H7 (cell line): ENCODE measurements around the gene SKI. TPM values are rescaled to one million over a fixed set of nuclear protein-coding genes. Genes with fewer than 3 reads are reported as not detected.

ENCODE experiments used
- DNase-seq: peaks from one replicate; pipeline ENCODE4 v3.0.0; 2012
- H3K27me3 ChIP-seq: 2 replicates; pipeline ENCODE4 v1.6.0; 2011; ENCODE audit warnings: mild to moderate bottlenecking, low read length; ENCODE audit not compliant: control insufficient read depth, insufficient read depth
- H3K36me3 ChIP-seq: replicated peaks from 2 replicates; pipeline ENCODE4 v1.5.1; 2011; ENCODE audit warnings: low read length; ENCODE audit not compliant: control insufficient read depth, insufficient read depth
- H3K4me3 ChIP-seq: 2 replicates; pipeline ENCODE4 v1.5.1; 2011; ENCODE audit warnings: low read depth, mild to moderate bottlenecking, control low read depth, low read length, moderate library complexity; ENCODE audit not compliant: insufficient read depth
- total RNA-seq: library from RNA; depleted of rRNA; stranded (reverse); fragments of >200 nt; shearing (Covaris generic); gene quantifications from 2 replicates; pipeline ENCODE4 v1.2.3, GENCODE V29; 2014

The SKI gene
- total RNA-seq, 1 experiment from 2014 or later, result 29.2 TPM

- Histone ChIP-seq H3K36me3 (no peaks in the 10 kb centered on the region; the same call in 1 of the 2 replicates), H3K27me3 (peaks cover 1% of the 10 kb centered on the region; the same call in 1 of the 2 replicates), H3K4me3 (peak overlapping the region; percentile 88)
- peak; percentile 100 for DNase-seq
These were observed 568 bp upstream of the SKI start for GRCh38 chr1:2227346-2228156.

GRCh38 chr1:2228694-2229036 is 546 bp downstream of the SKI start:
- Histone ChIP-seq H3K36me3 (no peaks in the 10 kb centered on the region; the same call in 1 of the 2 replicates), H3K4me3 (peak overlapping the region; percentile 85), H3K27me3 (peaks cover 1% of the 10 kb centered on the region; the same call in 1 of the 2 replicates)
- DNase-seq, result no peak

- Histone ChIP-seq H3K36me3 (no peaks in the 10 kb centered on the region; the same call in 1 of the 2 replicates), H3K4me3 (peak overlapping the region; percentile 85), H3K27me3 (peaks cover 1% of the 10 kb centered on the region; the same call in 1 of the 2 replicates)
- peak; percentile 82 for DNase-seq
These were observed 1.1 kb downstream of the SKI start for GRCh38 chr1:2229037-2229864.

- H3K27me3 ChIP-seq, result peaks cover 1% of the 10 kb centered on the region; the same call in 1 of the 2 replicates
- peak overlapping the region; percentile 85 for H3K4me3 ChIP-seq
- H3K36me3 ChIP-seq, result no peaks in the 10 kb centered on the region; the same call in 1 of the 2 replicates
- DNase-seq, result no peak
These were observed 2.0 kb downstream of the SKI start for GRCh38 chr1:2229911-2230731.

DNA sequence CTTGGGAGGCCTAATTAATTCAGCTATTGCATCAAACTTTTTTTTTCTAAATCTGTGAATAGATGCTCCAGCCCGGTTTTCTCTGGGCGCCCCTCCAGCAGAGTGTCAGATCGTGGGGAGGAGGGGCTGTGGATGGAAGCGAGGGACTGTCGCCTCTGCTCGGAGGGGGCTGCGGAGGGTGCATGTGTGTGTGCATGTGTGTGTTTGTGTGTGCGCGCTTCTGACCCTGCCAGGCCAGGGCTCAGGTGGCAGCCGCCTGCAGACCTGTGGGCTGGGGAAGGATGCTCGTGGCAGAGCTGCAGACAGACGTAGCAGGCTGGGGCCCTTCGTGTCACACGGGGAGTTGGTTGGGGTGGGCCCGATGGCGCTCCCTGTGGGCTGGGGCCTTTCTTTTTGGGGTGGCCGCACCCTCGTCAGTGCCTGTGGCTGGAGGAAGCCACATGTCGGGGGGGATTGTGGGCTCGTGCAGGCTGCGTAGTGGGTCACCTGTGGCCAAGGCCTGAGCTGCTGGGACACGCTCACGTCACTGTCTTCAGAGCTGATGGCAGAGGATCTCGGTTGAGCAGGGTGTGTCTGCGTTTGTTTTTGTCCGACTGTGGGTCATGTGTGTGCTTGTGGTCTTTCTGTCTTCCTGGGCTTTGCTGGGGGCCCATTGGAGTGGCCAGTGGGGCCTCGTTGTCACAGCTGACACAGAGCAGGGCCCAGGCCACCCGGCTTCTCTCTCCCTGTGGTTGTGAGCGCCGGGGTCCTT is 2.8 kb downstream of the SKI start:
- peaks cover 1% of the 10 kb centered on the region; the same call in 1 of the 2 replicates for H3K27me3 ChIP-seq
- peak overlapping the region; percentile 85 for H3K4me3 ChIP-seq
- H3K36me3 ChIP-seq, result no peaks in the 10 kb centered on the region; the same call in 1 of the 2 replicates
- DNase-seq, result no peak

- peak; percentile 95 for DNase-seq
- Histone ChIP-seq H3K36me3 (no peaks in the 10 kb centered on the region; the same call in 1 of the 2 replicates), H3K4me3 (peak overlapping the region; percentile 85; the same call in 1 of the 2 replicates), H3K27me3 (peaks cover 1% of the 10 kb centered on the region; the same call in 1 of the 2 replicates)
These were observed 3.6 kb downstream of the SKI start for GRCh38 chr1:2231532-2232254.

DNA sequence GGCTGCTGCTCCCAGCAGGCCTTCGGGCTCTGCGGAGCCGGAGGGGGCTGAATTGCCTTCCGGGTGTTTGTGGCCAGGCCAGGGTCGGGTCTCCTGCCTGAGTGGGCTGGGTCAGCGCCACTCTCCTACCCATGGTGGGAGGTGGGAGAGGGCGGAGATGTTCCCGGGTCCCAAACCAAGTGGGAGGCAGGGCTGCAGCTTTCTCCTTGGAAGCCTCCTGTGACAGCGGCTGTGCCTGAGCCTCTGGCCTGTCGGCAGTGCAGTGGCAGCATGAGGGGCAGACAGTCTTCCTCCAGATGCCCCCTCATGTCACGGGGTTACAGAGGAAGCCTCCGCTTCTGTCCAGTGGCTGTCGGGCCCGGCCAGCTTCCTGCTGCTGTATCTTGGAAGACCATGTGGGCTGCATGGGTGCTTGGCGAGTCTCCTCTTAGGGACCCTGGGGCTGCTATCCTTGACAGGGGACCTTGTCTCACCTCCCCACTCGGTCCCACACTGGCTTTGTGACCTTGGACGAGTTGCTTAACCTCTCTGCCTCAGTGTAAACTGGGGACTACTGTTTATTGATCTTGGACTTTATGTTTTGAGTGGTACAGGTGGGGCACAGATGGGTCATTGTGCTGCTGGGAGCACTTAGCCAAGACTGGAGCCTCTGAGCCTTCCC is 4.3 kb downstream of the SKI start:
- Histone ChIP-seq H3K4me3 (no peak overlapping the region), H3K27me3 (peaks cover 1% of the 10 kb centered on the region; the same call in 1 of the 2 replicates), H3K36me3 (no peaks in the 10 kb centered on the region; the same call in 1 of the 2 replicates)
- no peak for DNase-seq

GRCh38 chr1:2232916-2233438 is 4.9 kb downstream of the SKI start:
- Histone ChIP-seq H3K36me3 (no peaks in the 10 kb centered on the region; the same call in 1 of the 2 replicates), H3K4me3 (no peak overlapping the region), H3K27me3 (peaks cover 1% of the 10 kb centered on the region; the same call in 1 of the 2 replicates)
- DNase-seq, result no peak

- Histone ChIP-seq H3K27me3 (peaks cover 1% of the 10 kb centered on the region; the same call in 1 of the 2 replicates), H3K36me3 (no peaks in the 10 kb centered on the region; the same call in 1 of the 2 replicates), H3K4me3 (no peak overlapping the region)
- no peak for DNase-seq
These were observed 5.3 kb downstream of the SKI start for GRCh38 chr1:2233468-2233867.

DNA sequence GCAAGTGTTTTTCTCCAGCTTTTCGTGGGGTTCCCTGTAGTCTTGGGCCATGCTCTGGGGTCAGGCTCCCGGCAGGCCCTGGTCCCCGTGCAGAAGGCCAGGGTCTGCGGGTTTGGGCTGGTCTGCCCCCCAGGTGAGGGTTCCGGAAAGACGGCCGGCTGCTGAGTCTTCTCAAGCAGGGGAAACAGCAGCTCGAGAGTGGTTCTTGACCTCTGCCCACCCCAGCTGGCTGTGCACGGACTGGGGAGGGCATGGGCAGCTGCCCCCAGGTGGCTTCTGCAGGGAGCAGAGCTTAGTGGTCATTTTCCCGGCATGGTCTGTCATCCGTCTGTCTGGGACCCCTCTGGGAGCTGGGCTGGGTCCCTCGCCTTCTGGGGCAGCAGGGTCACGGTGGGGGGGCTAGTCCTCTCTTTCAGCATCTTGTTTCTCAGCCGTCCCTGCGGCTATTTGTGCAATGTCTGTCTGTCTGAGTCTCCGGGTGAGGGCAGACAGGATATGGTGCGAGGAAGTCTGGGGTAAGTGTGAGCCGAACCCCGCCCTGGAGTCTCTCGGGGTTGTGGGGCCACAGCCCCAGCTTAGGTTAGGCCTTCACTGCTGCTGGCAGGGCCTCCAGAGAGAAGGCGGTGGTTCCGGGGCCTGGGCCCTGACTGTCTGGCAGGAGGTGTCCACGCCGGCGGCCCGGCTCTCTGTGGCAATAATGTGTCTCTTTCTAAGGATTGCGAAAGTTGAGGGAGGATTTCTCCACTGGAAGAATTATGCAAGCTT is 6.1 kb downstream of the SKI start:
- no peak overlapping the region for H3K4me3 ChIP-seq

GRCh38 chr1:2234762-2235113 is 6.6 kb downstream of the SKI start:
- Histone ChIP-seq H3K27me3 (no peaks in the 10 kb centered on the region), H3K36me3 (no peaks in the 10 kb centered on the region; the same call in 1 of the 2 replicates), H3K4me3 (no peak overlapping the region)
- no peak for DNase-seq

More for the DNA sequence above, 6.1 kb downstream of the SKI start:
- no peaks in the 10 kb centered on the region; the same call in 1 of the 2 replicates for H3K36me3 ChIP-seq
- no peak for DNase-seq
- H3K27me3 ChIP-seq, result no peaks in the 10 kb centered on the region
